Fibroblast of lung (primary cell): Measurements from ENCODE around the gene MYL11.

Experiments used
- CTCF ChIP-seq, 2 donors: IDR thresholded peaks in 1 of 2; conservative IDR thresholded peaks in 1 of 2; 1 replicate in 1 of 2; 2 replicates in 1 of 2; pipeline ENCODE4 v1.5.1; 2011 to 2012; ENCODE audit warnings: low read length in 2 of 2, control low read depth in 1 of 2, inconsistent platforms in 1 of 2, low read depth in 1 of 2, mild to moderate bottlenecking in 1 of 2
- EZH2 ChIP-seq: IDR thresholded peaks from 2 replicates; pipeline ENCODE4 v1.5.1; 2012; ENCODE audit warnings: low read length, control low read depth, mild to moderate bottlenecking; ENCODE audit errors: missing control alignments

- no peak for TF ChIP-seq EZH2
- no peak for TF ChIP-seq CTCF (conservative IDR thresholded peaks at IDR 0.05 in 1 of 2, IDR thresholded peaks at IDR 0.05 in 1 of 2; ENCODE audit: low read depth in 1 of 2, low read length in 2 of 2)
These were observed 43.1 kb downstream of the MYL11 start for GRCh38 chr16:30417529-30418349.
